Effector memory CD4-positive, alpha-beta T cell (primary cell): ENCODE measurements around the gene CLCN5.

ENCODE experiments used
- DNase-seq, 3 donors: peaks; one replicate each; pipeline ENCODE4 v3.0.0-alpha.2; 2020
- H3K27ac ChIP-seq: 2 replicates; pipeline ENCODE4 v1.7.0; 2013; ENCODE audit warnings: mild to moderate bottlenecking, low read length, moderate library complexity; ENCODE audit not compliant: insufficient read depth, poor library complexity, severe bottlenecking
- H3K27me3 ChIP-seq: replicated peaks from 2 replicates; pipeline ENCODE4 v1.7.0; 2013; ENCODE audit warnings: mild to moderate bottlenecking, low read length; ENCODE audit not compliant: insufficient read depth, control insufficient read depth, poor library complexity, severe bottlenecking
- H3K36me3 ChIP-seq: 2 replicates; pipeline ENCODE4 v1.7.0; 2013; ENCODE audit warnings: mild to moderate bottlenecking, low read length, moderate library complexity; ENCODE audit not compliant: control insufficient read depth, insufficient read depth
- H3K4me1 ChIP-seq: 2 replicates; pipeline ENCODE4 v1.7.0; 2013; ENCODE audit warnings: low read length, mild to moderate bottlenecking; ENCODE audit not compliant: control insufficient read depth, insufficient read depth, poor library complexity, severe bottlenecking
- H3K4me3 ChIP-seq: 2 replicates; pipeline ENCODE4 v1.7.0; 2013; ENCODE audit warnings: low read length, low read depth, mild to moderate bottlenecking; ENCODE audit not compliant: insufficient read depth, poor library complexity, severe bottlenecking
- H3K9me3 ChIP-seq: 2 replicates; pipeline ENCODE4 v1.7.0; 2013; ENCODE audit warnings: mild to moderate bottlenecking, low read length, moderate library complexity; ENCODE audit not compliant: control insufficient read depth

The CLCN5 gene

DNA sequence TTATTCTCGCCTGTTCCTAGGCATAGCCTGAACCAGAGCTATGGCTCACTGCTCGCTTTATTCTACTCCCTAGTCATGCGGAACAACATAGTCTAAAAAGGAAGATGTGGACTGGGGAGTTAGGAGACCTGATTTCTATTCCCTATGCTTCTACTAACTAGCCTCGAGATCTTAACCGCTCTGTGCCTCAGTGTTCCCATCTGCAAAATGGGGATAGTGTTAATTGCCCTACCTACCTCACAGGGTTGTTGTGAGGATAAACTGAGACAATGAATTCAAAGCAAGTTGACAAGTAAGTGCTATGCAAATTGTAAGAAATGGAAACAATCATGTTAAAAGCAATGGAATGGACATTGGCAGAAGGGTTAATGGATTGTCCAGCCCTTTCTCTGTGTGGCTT, 176.4 kb downstream of the CLCN5 start:
- H3K4me1 ChIP-seq, result no peaks in the 10 kb centered on the region
- DNase-seq, result no peak
- H3K4me3 ChIP-seq, result no peak overlapping the region
- no peaks in the 10 kb centered on the region for H3K9me3 ChIP-seq
- no peaks in the 10 kb centered on the region for H3K36me3 ChIP-seq
- H3K27me3 ChIP-seq, result no peaks in the 10 kb centered on the region
- H3K27ac ChIP-seq, result no peak overlapping the region

DNA sequence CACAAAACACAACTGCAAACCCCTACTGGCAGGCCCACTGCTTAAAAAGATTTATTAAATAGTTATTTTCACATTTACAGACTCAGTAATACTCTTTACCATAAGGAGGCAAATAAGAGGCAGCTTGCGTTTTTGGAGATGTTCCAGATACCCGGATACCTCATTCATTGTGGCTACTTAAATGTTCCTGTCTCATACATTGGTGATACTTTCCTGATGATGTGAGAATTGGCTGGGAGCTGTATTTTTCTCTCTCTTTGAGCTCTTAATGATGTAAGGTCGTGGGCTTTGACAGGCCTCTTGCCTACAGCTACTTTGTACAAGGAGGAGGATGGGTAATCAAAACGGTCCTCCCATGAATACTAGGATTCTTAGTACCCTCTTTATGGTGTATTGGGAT, 176.9 kb downstream of the CLCN5 start:
- H3K27me3 ChIP-seq, result no peaks in the 10 kb centered on the region
- H3K36me3 ChIP-seq, result no peaks in the 10 kb centered on the region
- H3K4me1 ChIP-seq, result no peaks in the 10 kb centered on the region
- DNase-seq, result no peak
- no peak overlapping the region for H3K27ac ChIP-seq
- H3K9me3 ChIP-seq, result no peaks in the 10 kb centered on the region
- H3K4me3 ChIP-seq, result no peak overlapping the region

DNA sequence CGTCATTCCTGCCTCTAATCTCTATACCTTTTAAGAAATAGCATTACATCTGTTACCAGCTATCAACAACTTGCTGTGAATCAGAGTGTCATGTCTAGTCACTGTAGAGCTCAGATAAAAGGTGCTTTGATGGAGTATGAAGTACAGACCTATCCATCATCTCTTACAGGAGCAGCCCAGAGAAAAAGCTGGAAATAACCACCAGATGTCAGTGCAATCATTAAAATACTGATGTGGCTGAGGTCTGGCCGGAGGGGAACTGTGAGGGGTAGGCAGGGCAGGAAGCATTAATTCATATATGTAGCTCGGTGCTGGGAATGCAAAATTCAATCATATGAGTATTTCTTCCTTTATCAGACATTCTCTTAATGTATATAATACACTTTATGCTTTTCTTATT, 177.8 kb downstream of the CLCN5 start:
- Histone ChIP-seq H3K27me3 (no peaks in the 10 kb centered on the region), H3K36me3 (no peaks in the 10 kb centered on the region), H3K9me3 (no peaks in the 10 kb centered on the region), H3K27ac (no peak overlapping the region), H3K4me1 (no peaks in the 10 kb centered on the region), H3K4me3 (no peak overlapping the region)
- no peak for DNase-seq

DNA sequence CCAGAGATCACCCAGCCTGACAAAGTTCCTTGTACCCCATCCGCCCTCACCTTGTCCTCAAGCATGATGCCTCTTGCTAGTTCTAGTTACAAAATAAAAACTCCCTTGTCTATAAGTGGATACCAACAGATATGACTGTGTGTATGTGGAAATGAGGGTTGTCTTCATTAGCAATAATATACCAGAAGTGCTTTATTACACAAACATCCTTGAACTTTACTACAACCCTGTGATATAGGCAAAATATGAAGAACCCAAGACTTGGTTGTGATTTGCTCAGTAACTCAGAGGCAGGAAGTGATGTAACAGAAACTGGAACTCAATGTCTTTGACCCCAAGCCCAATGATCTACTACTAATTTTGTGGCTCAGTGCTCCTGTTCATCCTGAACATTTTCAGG, 180.8 kb downstream of the CLCN5 start:
- no peak for DNase-seq

DNA sequence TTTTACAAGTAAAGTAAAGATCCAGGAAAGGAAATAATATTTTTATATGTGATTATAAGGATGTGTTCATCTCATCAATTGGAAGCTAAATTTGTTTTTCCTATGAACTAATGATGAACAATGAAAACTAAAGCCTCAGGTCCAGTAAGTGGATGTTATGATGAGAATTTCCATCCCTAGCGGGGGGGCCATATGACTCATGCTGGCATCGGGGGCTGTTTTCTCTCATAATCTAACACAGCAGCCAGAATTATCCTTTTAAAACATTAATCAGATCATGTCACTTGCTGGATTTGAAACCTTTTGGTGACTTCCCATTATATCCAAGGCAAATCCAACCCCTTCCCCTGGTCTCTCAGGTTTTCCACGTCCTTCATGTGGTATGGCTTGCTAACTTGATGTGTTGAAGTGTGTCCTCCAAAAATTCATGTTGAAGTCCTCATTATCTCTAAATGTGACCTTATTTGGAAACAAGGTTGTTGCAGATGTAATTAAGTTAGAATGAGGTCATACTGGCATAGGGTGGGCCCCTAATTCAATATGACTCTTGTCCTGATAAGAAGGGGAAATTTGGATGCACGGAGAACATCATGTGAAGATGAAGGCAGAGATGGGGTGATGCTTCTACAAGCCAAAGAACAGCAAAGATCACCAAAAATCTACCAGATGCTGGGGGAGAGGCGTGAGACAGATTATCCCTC, 181.6 kb downstream of the CLCN5 start:
- no peak overlapping the region for H3K27ac ChIP-seq
- H3K9me3 ChIP-seq, result no peaks in the 10 kb centered on the region
- H3K27me3 ChIP-seq, result no peaks in the 10 kb centered on the region
- DNase-seq, result no peak
- H3K4me1 ChIP-seq, result no peaks in the 10 kb centered on the region
- H3K4me3 ChIP-seq, result no peak overlapping the region
- H3K36me3 ChIP-seq, result no peaks in the 10 kb centered on the region

More for the DNA sequence above, 180.8 kb downstream of the CLCN5 start:
- Histone ChIP-seq H3K4me1 (no peaks in the 10 kb centered on the region), H3K27ac (no peak overlapping the region), H3K4me3 (no peak overlapping the region), H3K36me3 (no peaks in the 10 kb centered on the region), H3K9me3 (no peaks in the 10 kb centered on the region), H3K27me3 (no peaks in the 10 kb centered on the region)

DNA sequence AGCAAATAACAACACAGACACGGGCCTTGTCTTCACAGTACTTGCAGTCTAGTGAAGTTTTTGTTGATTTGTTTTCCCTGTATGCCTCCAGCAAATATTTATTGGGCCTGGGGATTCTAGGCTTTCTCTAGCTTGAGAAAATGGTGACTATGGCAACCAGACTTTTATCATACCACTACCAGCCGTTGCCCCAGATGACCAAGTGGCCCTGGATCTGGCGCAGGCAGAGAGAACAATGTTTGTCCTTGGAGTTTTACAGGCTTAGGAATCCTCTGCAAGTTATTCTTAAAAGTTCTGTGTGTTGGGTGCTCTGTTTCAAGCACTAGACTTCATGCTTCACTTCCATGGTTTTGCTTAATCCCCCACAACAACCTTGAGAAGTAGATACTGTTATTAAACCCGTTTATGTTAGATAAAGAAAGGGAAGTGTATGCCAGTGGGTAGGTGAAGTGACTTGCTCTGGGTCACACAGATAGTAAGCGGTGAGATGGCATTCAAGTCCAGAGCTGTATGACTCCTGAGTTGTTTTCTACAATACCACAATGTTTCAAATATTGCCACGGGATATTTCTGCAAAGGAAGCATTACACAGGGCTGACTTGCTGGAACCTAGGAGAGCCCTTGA, 183.8 kb downstream of the CLCN5 start:
- Histone ChIP-seq H3K27me3 (no peaks in the 10 kb centered on the region), H3K36me3 (no peaks in the 10 kb centered on the region), H3K9me3 (no peaks in the 10 kb centered on the region), H3K4me3 (no peak overlapping the region), H3K27ac (no peak overlapping the region), H3K4me1 (no peaks in the 10 kb centered on the region)
- no peak for DNase-seq

DNA sequence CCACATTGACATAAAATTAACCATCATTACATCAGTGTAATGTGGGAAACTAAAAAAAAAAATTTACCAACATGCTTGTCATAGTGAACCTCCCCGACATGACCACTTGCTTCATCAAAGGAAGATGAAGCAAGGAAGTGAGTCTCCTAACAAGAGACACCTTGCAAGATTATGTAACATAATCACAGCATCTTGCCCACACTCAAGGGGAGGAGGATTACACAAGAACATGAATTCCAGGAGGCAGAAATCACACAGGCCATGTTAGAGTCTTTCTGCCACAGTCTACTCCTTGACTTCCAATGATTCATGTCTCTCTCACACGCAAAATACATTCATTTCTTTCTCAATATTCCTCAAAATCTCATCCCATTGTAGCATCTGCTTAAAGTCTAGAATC, 185.1 kb downstream of the CLCN5 start:
- no peaks in the 10 kb centered on the region for H3K27me3 ChIP-seq
- no peak overlapping the region for H3K27ac ChIP-seq
- no peaks in the 10 kb centered on the region for H3K36me3 ChIP-seq
- H3K4me3 ChIP-seq, result no peak overlapping the region
- no peak for DNase-seq
- no peaks in the 10 kb centered on the region for H3K4me1 ChIP-seq
- H3K9me3 ChIP-seq, result no peaks in the 10 kb centered on the region

DNA sequence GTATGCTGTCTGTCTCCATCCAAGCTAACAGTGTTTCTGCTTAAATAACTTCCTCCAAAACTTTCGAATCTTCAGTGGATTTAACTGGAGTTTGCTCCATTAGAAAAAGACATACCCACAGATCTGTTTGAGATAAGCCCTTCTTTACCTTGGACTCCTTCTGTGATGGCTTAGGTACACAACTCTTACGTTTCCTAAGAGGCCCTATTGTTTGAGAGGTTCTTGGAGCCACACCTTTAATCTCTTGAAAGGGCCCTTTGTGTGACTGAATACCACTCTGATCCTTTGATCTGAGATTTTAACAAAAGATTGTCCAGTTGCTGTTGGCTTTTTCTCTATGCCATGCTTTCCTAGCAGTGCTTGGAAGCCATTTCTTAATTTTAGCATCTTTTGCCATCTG, 185.9 kb downstream of the CLCN5 start:
- no peaks in the 10 kb centered on the region for H3K36me3 ChIP-seq
- no peaks in the 10 kb centered on the region for H3K9me3 ChIP-seq
- H3K4me3 ChIP-seq, result no peak overlapping the region

DNA sequence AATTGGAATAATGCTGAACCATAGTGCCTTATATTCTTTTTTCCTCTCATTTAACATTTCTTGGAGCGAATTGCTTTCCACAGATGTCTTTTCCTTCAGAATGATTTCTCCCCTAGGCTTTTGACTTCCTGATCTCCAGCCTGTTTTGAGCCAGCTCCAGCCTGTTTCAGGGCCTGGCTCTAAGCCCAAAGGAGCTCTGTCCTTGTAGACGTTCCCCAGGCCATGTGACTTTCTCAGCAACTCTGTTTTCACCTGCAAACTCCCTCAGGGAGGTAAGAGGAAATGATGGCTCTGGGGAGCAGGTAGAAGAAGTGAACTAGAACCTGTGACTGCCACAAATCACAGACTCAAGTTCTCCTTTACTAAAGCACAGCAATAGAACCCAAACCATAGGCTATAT, 189.3 kb downstream of the CLCN5 start:
- Histone ChIP-seq H3K36me3 (no peaks in the 10 kb centered on the region), H3K9me3 (no peaks in the 10 kb centered on the region), H3K27me3 (no peaks in the 10 kb centered on the region), H3K4me1 (no peaks in the 10 kb centered on the region), H3K27ac (no peak overlapping the region), H3K4me3 (no peak overlapping the region)
- DNase-seq, result no peak

More for the DNA sequence above, 185.9 kb downstream of the CLCN5 start:
- Histone ChIP-seq H3K27ac (no peak overlapping the region), H3K27me3 (no peaks in the 10 kb centered on the region), H3K4me1 (no peaks in the 10 kb centered on the region)
- DNase-seq, result no peak

DNA sequence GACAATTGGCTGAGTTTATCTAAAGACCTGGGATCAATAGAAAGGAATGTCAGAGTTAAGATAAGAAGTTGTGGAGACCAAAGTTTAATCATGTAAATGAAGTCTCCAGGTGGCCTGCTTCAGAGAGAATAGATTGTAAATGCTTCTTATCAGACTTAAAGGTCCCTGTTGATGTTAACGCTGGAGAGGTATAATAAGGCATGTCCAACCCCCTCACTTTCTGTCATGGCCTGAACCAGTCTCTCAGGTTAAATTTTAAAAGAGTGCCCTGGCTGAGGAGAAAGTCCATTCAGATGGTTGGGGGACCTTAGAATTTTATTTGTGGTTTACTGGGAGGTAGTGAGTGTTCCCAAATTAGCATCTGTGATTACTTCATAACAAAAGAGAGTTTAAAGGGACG, 191.7 kb downstream of the CLCN5 start:
- no peak overlapping the region for H3K4me3 ChIP-seq
- DNase-seq, result no peak
- no peak overlapping the region for H3K27ac ChIP-seq
- H3K36me3 ChIP-seq, result no peaks in the 10 kb centered on the region
- H3K9me3 ChIP-seq, result no peaks in the 10 kb centered on the region
- no peaks in the 10 kb centered on the region for H3K27me3 ChIP-seq
- no peaks in the 10 kb centered on the region for H3K4me1 ChIP-seq
